Smooth muscle cell (in vitro differentiated cells): Measurements from ENCODE around the gene DENND5A. TPM values are rescaled to one million over a fixed set of nuclear protein-coding genes. Genes with fewer than 3 reads are reported as not detected.
"Not testable (repeated sequence)": the region's sequence is repeated elsewhere in the genome, so short reads cannot be mapped to it uniquely, and the experiment has no call there.

Source experiments
- DNase-seq: peaks from one replicate; lab custom pipeline; 2025; ENCODE audit not compliant: unreplicated experiment; lab: John Stamatoyannopoulos, UW
- H2AFZ ChIP-seq: fragments of 200-600 bp; sonication (generic); 2 replicates; pipeline ENCODE4 v1.6.0; 2016; ENCODE audit warnings: antibody characterized with exemption, low read depth, mild to moderate bottlenecking
- H3F3A ChIP-seq: fragments of 200-600 bp; sonication (generic); 2 replicates; pipeline ENCODE4 v1.6.0; 2017; ENCODE audit warnings: antibody characterized with exemption, low read depth
- H3K27ac ChIP-seq: fragments of 200-600 bp; sonication (generic); 2 replicates; pipeline ENCODE4 v1.5.1; 2016; ENCODE audit warnings: low read depth, mild to moderate bottlenecking
- H3K27me3 ChIP-seq: fragments of 200-600 bp; sonication (generic); 2 replicates; pipeline ENCODE4 v1.6.1; 2016; ENCODE audit warnings: low read depth, mild to moderate bottlenecking
- H3K36me3 ChIP-seq: fragments of 200-600 bp; sonication (generic); 2 replicates; pipeline ENCODE4 v1.5.1; 2016; ENCODE audit warnings: low read depth
- H3K4me1 ChIP-seq: fragments of 200-600 bp; sonication (generic); 2 replicates; pipeline ENCODE4 v1.5.1; 2016; ENCODE audit warnings: low read depth
- H3K4me2 ChIP-seq: fragments of 200-600 bp; sonication (generic); 2 replicates; pipeline ENCODE4 v1.6.0; 2016; ENCODE audit warnings: mild to moderate bottlenecking
- H3K4me3 ChIP-seq: fragments of 200-600 bp; sonication (generic); 2 replicates; pipeline ENCODE4 v1.5.1; 2016; ENCODE audit warnings: mild to moderate bottlenecking
- H3K79me2 ChIP-seq: fragments of 200-600 bp; sonication (generic); 2 replicates; pipeline ENCODE4 v1.6.0; 2016; ENCODE audit warnings: low read depth, mild to moderate bottlenecking
- H3K9ac ChIP-seq: fragments of 200-600 bp; sonication (generic); 2 replicates; pipeline ENCODE4 v1.6.0; 2016; ENCODE audit warnings: low read depth
- H3K9me3 ChIP-seq: fragments of 200-600 bp; sonication (generic); replicated peaks from 2 replicates; pipeline ENCODE4 v1.5.1; 2016; ENCODE audit warnings: low read depth
- H4K20me1 ChIP-seq: fragments of 200-600 bp; sonication (generic); 2 replicates; pipeline ENCODE4 v1.6.0; 2016; ENCODE audit warnings: low read depth
- WGBS: methylation state at CpG from one replicate; pipeline ENCODE4 v1.1.7; 2016; ENCODE audit warnings: low lambda C conversion rate; 5-methylcytosine and 5-hydroxymethylcytosine counted together
- polyA plus RNA-seq: library from polyadenylated mRNA; unstranded; fragments of >200 nt; fragmentation: Nextera tagmentation; extraction: Ambion mirVana; gene quantifications from 2 replicates; pipeline ENCODE4 v1.2.1, GENCODE V29; 2016
- total RNA-seq: library from RNA; depleted of rRNA; stranded (reverse); fragments of >200 nt; gene quantifications from 2 replicates; pipeline ENCODE4 v1.2.3, GENCODE V29; 2014
- TF ChIP-seq, protein P1 (sequence below): fragments of 200-600 bp; sonication (generic); IDR thresholded peaks from 2 replicates; pipeline ENCODE4 v1.5.1; 2017; ENCODE audit warnings: borderline replicate concordance, mild to moderate bottlenecking, antibody characterized with exemption; ENCODE audit not compliant: insufficient read depth, poor library complexity, severe bottlenecking

Gene DENND5A
- total and polyA plus RNA-seq, 2 experiments from 2014 or later, result 42.0 to 66.1 TPM

- H3K79me2 ChIP-seq, result peaks cover 100% of the 10 kb centered on the region
- no peak overlapping the region for H3K4me2 ChIP-seq
- no peak overlapping the region for H3K27ac ChIP-seq
- peaks cover 9% of the 10 kb centered on the region for H3F3A ChIP-seq
- H3K4me3 ChIP-seq, result no peak overlapping the region
- 33% methylated on average over 5 of the region's 5 CpGs for WGBS
- H3K9ac ChIP-seq, result no peak overlapping the region
- no peak overlapping the region for H2AFZ ChIP-seq
- no peaks in the 10 kb centered on the region for H3K36me3 ChIP-seq
- H4K20me1 ChIP-seq, result peaks cover 100% of the 10 kb centered on the region
- TF ChIP-seq, protein P1, sequence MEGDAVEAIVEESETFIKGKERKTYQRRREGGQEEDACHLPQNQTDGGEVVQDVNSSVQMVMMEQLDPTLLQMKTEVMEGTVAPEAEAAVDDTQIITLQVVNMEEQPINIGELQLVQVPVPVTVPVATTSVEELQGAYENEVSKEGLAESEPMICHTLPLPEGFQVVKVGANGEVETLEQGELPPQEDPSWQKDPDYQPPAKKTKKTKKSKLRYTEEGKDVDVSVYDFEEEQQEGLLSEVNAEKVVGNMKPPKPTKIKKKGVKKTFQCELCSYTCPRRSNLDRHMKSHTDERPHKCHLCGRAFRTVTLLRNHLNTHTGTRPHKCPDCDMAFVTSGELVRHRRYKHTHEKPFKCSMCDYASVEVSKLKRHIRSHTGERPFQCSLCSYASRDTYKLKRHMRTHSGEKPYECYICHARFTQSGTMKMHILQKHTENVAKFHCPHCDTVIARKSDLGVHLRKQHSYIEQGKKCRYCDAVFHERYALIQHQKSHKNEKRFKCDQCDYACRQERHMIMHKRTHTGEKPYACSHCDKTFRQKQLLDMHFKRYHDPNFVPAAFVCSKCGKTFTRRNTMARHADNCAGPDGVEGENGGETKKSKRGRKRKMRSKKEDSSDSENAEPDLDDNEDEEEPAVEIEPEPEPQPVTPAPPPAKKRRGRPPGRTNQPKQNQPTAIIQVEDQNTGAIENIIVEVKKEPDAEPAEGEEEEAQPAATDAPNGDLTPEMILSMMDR, result no peak
- peaks cover 8% of the 10 kb centered on the region for H3K4me1 ChIP-seq
- DNase-seq, result no peak
- H3K9me3 ChIP-seq, result no peaks in the 10 kb centered on the region
- H3K27me3 ChIP-seq, result no peaks in the 10 kb centered on the region
These were observed 50.4 kb downstream of the DENND5A start for GRCh38 chr11:9214765-9215164.

DNA sequence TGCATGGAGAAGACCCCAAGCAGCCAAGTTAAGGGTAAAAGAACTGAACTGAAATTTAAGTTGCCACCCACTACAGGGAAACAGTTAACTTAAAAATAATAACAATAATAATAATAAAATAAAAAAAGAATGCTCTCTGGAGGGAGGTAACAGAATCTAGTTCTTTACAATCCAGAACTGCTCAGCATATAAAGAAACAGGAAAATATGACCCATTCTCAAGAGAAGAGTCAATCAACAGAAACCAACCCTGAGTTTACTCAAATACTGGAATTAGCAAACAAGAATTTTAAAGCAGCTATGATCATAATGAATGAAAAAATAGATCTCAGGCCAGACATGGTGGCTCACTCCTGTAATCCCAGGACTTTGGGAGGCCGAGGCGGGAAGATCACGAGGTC, 53.8 kb downstream of the DENND5A start:
- Histone ChIP-seq H3K27me3 (no peaks in the 10 kb centered on the region), H3K4me2 (peak overlapping the region; percentile 33), H3K4me3 (no peak overlapping the region), H3K79me2 (peaks cover 98% of the 10 kb centered on the region), H3F3A (peaks cover 9% of the 10 kb centered on the region), H3K36me3 (no peaks in the 10 kb centered on the region), H3K27ac (peak overlapping the region; percentile 74), H3K4me1 (peaks cover 38% of the 10 kb centered on the region), H3K9ac (no peak overlapping the region), H3K9me3 (no peaks in the 10 kb centered on the region), H4K20me1 (peaks cover 99% of the 10 kb centered on the region), H2AFZ (no peak overlapping the region)
- TF ChIP-seq, protein P1, result no peak
- 90% methylated on average over 3 of the region's 3 CpGs for WGBS
- DNase-seq, result no peak

DNA sequence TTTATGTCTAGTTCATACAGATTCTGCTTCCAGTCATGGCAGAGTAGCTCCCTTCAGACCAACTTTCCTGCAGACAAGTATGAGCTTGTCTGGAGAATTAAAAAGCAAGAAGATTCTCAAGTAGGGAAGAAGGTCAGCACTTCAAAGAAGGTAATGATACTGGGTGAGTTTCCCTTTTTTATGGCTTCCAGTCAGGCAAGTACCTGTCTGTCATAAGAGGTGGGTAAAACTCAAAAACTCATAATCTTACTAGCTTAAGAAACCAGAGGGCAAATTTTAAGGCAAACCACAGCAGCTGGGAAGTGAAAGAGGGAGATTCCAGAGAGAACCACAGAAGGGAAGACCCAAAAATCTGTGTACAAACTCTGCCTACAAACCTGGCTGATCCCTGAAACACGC, 54.2 kb downstream of the DENND5A start:
- no peak for DNase-seq
- Histone ChIP-seq H2AFZ (no peak overlapping the region), H3K79me2 (peaks cover 96% of the 10 kb centered on the region), H3K9ac (no peak overlapping the region), H3K4me3 (no peak overlapping the region), H3K27me3 (no peaks in the 10 kb centered on the region), H3K4me1 (peaks cover 42% of the 10 kb centered on the region), H3K36me3 (no peaks in the 10 kb centered on the region), H3K4me2 (peak overlapping the region; percentile 33), H3F3A (peaks cover 5% of the 10 kb centered on the region), H3K27ac (peak overlapping the region; percentile 74), H4K20me1 (peaks cover 99% of the 10 kb centered on the region), H3K9me3 (no peaks in the 10 kb centered on the region)
- 63% methylated on average over 1 of the region's 1 CpG for WGBS
- TF ChIP-seq, protein P1, result no peak

DNA sequence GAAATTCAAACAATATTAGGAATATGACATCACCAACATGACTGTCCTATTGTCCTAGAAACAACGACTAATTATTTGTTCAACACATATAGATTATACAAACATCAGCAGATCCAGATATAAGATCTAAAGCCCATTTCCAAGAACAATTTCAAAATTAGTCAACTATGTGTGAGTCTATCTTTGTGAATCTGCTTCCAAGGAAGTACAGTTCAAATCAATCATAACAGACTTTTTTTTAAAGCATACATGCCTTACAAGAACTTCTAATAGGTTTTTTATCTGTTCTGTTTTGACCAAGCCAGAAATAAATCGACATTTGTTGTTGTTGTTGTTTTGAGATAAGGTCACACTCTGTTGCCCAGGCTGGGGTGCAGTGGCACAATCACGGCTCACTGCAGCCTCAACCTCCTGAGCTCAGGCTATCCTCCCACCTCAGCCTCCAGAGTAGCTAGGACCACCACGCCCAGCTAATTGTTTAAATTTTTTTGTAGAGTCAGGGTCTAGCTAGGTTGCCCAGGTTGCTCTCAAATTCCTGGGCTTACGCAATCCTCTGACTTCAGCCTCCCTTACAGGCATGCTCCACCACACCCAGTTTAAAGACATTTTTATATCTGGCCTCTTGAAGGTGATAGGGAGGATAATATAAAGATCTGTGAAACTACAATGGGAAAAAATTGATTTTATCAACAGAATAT, 54.8 kb downstream of the DENND5A start:
- H3K4me2 ChIP-seq, result peak overlapping the region; percentile 33
- whole genome bisulfite sequencing, result 87% methylated on average over 5 of the region's 5 CpGs
- H3K9me3 ChIP-seq, result no peaks in the 10 kb centered on the region
- H3K79me2 ChIP-seq, result peaks cover 96% of the 10 kb centered on the region
- no peak overlapping the region for H2AFZ ChIP-seq
- TF ChIP-seq, protein P1, result no peak
- no peak overlapping the region for H3K4me3 ChIP-seq
- H4K20me1 ChIP-seq, result peaks cover 99% of the 10 kb centered on the region
- H3K4me1 ChIP-seq, result peaks cover 44% of the 10 kb centered on the region
- no peak for DNase-seq
- H3K9ac ChIP-seq, result no peak overlapping the region
- H3K27me3 ChIP-seq, result no peaks in the 10 kb centered on the region
- peaks cover 4% of the 10 kb centered on the region for H3F3A ChIP-seq
- no peaks in the 10 kb centered on the region for H3K36me3 ChIP-seq
- peak overlapping the region; percentile 74 for H3K27ac ChIP-seq

DNA sequence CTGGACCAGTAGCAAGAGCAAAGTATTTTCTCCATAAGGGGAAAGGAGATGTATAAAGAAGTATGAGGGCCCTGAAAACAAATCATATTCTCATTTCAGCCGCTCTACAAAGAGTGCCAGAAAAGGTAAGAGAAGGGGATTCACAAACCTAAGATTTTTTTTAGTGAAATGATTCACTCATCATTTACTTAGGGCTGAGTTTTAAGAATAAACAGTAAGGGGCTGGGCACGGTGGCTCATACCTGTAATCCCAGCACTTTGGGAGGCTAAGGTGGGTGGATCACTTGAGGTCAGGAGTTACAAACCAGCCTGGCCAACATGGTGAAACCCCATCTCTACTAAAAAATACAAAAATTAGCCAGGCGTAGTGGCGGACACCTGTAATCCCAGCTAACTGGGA, 55.5 kb downstream of the DENND5A start:
- not testable (repeated sequence) for H2AFZ ChIP-seq, H3K9ac ChIP-seq, H3K27me3 ChIP-seq, DNase-seq, H3F3A ChIP-seq, H3K9me3 ChIP-seq, H3K36me3 ChIP-seq, H3K4me3 ChIP-seq
- Histone ChIP-seq H3K79me2 (peaks cover 93% of the 10 kb centered on the region), H3K4me1 (peaks cover 37% of the 10 kb centered on the region), H4K20me1 (peaks cover 99% of the 10 kb centered on the region), H3K4me2 (peak overlapping the region; percentile 41), H3K27ac (peak overlapping the region; percentile 74)
- 93% methylated on average over 4 of the region's 4 CpGs for WGBS
